Measurements from ENCODE around the gene C1orf174. TPM values are rescaled to one million over a fixed set of nuclear protein-coding genes. Genes with fewer than 3 reads are reported as not detected.

Gene C1orf174
- total RNA-seq, 1 experiment from 2014 or later, result 22.1 TPM

DNA sequence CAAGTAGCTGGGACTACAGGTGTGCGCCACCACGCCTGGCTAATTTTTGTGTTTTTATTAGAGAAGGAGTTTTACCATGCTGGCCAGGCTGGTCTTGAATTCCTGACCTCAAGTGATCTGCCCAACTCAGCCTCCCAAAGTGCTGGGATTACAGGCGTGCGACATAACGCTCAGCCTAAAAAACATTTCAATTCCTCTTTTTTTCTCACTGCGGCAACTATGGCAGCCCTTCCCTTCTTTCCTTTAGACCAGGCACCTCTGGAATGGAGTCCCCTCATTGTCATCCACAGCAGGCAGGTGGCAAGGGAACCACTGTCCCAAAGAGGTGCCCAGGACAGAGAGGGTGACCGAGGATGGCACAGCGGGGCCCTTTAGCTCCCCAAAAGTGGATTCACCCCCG, 57.2 kb downstream of the C1orf174 start:
- ChIA-PET CTCF (no interaction called here), POLR2A (ENCODE audit: unreplicated experiment) (no interaction called here)

DNA sequence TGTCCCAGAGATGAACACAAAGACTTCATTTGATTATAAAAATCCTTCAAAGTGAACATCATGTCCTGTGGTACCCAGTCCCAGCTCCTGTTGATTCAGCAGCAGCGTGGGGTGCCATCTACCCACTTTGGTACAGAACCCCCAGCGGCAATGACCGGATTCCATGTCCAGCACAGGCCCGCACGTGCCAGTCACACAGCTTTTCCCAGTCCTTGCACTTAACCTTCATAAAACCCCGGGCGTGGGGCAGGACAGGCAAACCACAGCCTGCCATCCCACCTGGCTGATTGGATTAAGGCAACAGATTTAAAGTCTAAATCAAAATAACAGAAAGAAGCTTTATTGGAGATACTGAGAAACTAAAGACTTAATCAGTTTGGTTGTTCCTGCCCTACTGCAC, 58.6 kb downstream of the C1orf174 start:
- H3K27me3 ChIP-seq (ENCODE audit: insufficient read depth, low read depth), result no peaks in the 10 kb centered on the region
- no peaks in the 10 kb centered on the region for H3K4me1 ChIP-seq (replicated peaks; ENCODE audit: insufficient read depth)
- intact Hi-C loops (cut with micrococcal nuclease; ENCODE audit: unreplicated experiment), result no loop called here
- CTCF ChIA-PET, result no interaction called here
- H4K20me1 ChIP-seq (ENCODE audit: insufficient read depth), result no peaks in the 10 kb centered on the region
- no peaks in the 10 kb centered on the region for H3F3A ChIP-seq (ENCODE audit: insufficient read depth, low read depth)
- peaks cover 11% of the 10 kb centered on the region; the same call in 1 of the 2 replicates for H3K36me3 ChIP-seq (ENCODE audit: low read depth)
- H3K4me2 ChIP-seq, result no peak overlapping the region
- no peak for TF ChIP-seq EZH2 (IDR thresholded peaks at IDR 0.05; ENCODE audit: low read depth)
- TF ChIP-seq, protein P1, sequence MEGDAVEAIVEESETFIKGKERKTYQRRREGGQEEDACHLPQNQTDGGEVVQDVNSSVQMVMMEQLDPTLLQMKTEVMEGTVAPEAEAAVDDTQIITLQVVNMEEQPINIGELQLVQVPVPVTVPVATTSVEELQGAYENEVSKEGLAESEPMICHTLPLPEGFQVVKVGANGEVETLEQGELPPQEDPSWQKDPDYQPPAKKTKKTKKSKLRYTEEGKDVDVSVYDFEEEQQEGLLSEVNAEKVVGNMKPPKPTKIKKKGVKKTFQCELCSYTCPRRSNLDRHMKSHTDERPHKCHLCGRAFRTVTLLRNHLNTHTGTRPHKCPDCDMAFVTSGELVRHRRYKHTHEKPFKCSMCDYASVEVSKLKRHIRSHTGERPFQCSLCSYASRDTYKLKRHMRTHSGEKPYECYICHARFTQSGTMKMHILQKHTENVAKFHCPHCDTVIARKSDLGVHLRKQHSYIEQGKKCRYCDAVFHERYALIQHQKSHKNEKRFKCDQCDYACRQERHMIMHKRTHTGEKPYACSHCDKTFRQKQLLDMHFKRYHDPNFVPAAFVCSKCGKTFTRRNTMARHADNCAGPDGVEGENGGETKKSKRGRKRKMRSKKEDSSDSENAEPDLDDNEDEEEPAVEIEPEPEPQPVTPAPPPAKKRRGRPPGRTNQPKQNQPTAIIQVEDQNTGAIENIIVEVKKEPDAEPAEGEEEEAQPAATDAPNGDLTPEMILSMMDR (conservative IDR thresholded peaks at IDR 0.05), result no peak
- H3K27ac ChIP-seq, result no peak overlapping the region
- no peaks in the 10 kb centered on the region for H3K79me2 ChIP-seq (ENCODE audit: low read depth)
- H2AFZ ChIP-seq, result no peak overlapping the region
- no TSS peak for BruUV-seq (replicated peaks)
- no peak overlapping the region for H3K4me3 ChIP-seq
- no peaks in the 10 kb centered on the region for H3K9me2 ChIP-seq (ENCODE audit: insufficient read depth)
- H3K9me3 ChIP-seq (ENCODE audit: insufficient read depth, low read depth), result no peaks in the 10 kb centered on the region
- no peak for DNase-seq
- POLR2A ChIA-PET (ENCODE audit: unreplicated experiment), result no interaction called here

More for the DNA sequence above, 57.2 kb downstream of the C1orf174 start:
- H2AFZ ChIP-seq, result no peak overlapping the region
- TF ChIP-seq, protein P1 (conservative IDR thresholded peaks at IDR 0.05), result no peak
- no peak for TF ChIP-seq EZH2 (IDR thresholded peaks at IDR 0.05; ENCODE audit: low read depth)
- H3K4me1 ChIP-seq (replicated peaks; ENCODE audit: insufficient read depth), result no peaks in the 10 kb centered on the region
- H3K36me3 ChIP-seq (ENCODE audit: low read depth), result 0 out of 2 replicates have a peak, but pooled peaks cover 6% of the 10 kb centered on the region
- H4K20me1 ChIP-seq (ENCODE audit: insufficient read depth), result no peaks in the 10 kb centered on the region
- no peaks in the 10 kb centered on the region for H3K9me2 ChIP-seq (ENCODE audit: insufficient read depth)
- H3K9me3 ChIP-seq (ENCODE audit: insufficient read depth, low read depth), result no peaks in the 10 kb centered on the region
- H3K27me3 ChIP-seq (ENCODE audit: insufficient read depth, low read depth), result no peaks in the 10 kb centered on the region
- BruUV-seq (replicated peaks), result no TSS peak
- no peak for DNase-seq
- no peak overlapping the region for H3K4me2 ChIP-seq
- no peak overlapping the region for H3K27ac ChIP-seq
- H3K79me2 ChIP-seq (ENCODE audit: low read depth), result no peaks in the 10 kb centered on the region
- intact Hi-C loops (cut with micrococcal nuclease; ENCODE audit: unreplicated experiment), result no loop called here
- no peak overlapping the region for H3K4me3 ChIP-seq
- H3F3A ChIP-seq (ENCODE audit: insufficient read depth, low read depth), result no peaks in the 10 kb centered on the region

Other genes with a start within 250 kb of the C1orf174 start
- gene TP73, start 247.8 kb downstream of the C1orf174 start, total RNA-seq (2021), result 6.2 and 6.9 TPM in 2 replicates
- not detected in 2 replicates for gene CCDC27, start 147.8 kb downstream of the C1orf174 start, total RNA-seq (2021)
- gene SMIM1, start 127.5 kb downstream of the C1orf174 start, total RNA-seq (2021), result 5.9 and 13.2 TPM in 2 replicates
- 34.2 and 35.5 TPM in 2 replicates for gene LRRC47, start 103.8 kb downstream of the C1orf174 start, total RNA-seq (2021)
- 47.7 and 57.7 TPM in 2 replicates for gene CEP104, start 43.1 kb downstream of the C1orf174 start, total RNA-seq (2021)
- gene DFFB, start 42.8 kb downstream of the C1orf174 start, total RNA-seq (2021), result 4.7 and 5.9 TPM in 2 replicates

Measured in PC-9 (cell line).